Measurements from ENCODE around the gene EHD1.

Gene EHD1

DNA sequence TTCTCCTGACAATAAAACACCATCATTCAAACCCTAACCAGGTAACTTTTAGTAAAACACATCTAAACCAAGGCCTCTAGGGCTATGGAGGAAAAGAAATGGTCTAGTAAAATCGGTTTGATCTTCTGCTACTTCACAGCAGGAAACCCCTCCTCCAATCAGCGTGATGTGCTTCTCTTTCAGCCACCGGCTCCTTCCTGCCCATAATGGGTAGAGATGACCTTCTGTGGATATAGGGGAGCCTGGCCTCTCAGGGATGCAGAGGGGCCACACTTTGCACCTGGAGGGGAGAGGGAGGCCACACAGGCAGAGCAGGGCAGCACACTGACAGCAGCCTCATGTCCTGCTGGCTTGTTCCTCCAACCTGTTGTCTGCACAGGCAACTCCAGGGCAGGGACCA, 6.9 kb downstream of the EHD1 start:
- no peak for DNase-seq

GRCh38 chr11:64870893-64871466, 7.4 kb downstream of the EHD1 start:
- no peak for DNase-seq

GRCh38 chr11:64870176-64870892, 8.1 kb downstream of the EHD1 start:
- DNase-seq, result no peak

- no peak for DNase-seq
Observed at GRCh38 chr11:64869571-64870175, 8.7 kb downstream of the EHD1 start.

- no peak for DNase-seq
Observed at GRCh38 chr11:64868904-64869570, 9.4 kb downstream of the EHD1 start.

GRCh38 chr11:64867748-64868462, 10.5 kb downstream of the EHD1 start:
- no peak for DNase-seq

DNA sequence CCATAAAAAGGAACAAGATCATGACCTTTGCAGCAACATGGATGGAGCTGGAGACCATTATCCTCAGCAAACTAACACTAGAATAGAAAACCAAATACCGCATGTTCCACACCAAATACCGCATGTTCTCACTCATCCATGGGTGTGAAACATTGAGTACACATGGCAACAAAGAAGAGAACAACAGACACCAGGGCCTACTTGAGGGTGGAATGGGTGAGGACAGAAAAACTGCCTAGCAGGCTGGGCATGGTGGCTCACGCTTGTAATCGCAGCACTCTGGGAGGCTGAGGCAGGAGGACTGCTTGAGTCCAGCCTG, 12.3 kb downstream of the EHD1 start:
- no peak for DNase-seq

- DNase-seq, result no peak
Observed at GRCh38 chr11:64865286-64866172, 12.9 kb downstream of the EHD1 start.

DNA sequence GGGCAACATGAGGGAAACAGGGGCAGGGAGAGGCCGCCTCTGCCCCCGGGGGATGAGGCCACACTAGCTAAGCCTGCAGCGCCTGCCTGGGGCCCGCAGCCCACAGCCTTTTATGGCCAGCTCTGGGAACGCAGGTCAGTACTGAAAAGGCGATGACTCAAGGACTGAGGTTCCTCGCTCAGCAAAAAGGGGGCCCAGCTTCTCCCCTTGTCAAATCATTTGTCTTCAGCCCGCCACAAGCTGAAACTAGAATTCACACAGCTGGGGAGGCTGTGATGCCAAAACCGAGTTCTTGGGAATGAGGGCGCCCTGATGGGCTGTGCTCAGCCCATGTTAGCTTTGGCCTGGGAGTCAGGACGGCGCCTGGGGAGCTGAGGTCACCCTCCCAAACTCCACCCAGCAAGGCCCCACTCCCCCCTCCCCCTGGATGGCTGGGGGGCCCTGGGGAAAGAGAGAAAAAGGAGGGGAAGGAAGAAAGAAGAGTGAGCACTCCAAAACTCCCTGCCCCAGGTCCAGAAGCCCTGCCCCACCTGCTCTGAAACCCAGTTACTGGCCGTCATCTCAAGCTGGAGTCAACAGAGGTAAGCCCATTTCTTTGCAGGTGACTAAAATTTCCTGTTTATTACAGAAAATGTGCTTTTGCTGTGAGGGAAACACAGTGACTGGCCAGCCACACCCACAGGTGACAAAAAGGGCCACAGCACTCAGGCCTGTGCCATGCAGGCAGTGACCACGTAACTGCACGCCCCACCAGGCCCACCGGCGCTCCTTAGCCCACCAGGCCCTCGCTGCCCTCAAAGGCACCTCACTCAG, 13.7 kb downstream of the EHD1 start:
- no peak for DNase-seq

DNA sequence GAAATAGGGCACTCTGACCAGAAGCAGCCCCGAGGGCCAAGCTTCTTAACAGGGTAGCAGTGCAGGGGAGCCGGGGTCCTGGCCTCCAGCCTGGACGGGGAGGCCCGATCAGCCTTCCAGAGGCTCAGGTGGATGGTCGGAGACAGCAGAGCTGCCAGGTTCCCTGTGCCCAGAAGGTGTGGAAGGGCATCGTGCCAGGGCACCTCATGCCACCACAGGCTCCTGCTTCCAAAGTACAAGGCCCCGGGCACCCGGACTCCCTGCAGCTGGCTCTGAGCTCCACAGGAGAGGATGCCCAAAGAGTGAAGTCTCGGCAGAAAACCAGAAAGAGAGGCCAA, 14.3 kb downstream of the EHD1 start:
- no peak for DNase-seq

DNA sequence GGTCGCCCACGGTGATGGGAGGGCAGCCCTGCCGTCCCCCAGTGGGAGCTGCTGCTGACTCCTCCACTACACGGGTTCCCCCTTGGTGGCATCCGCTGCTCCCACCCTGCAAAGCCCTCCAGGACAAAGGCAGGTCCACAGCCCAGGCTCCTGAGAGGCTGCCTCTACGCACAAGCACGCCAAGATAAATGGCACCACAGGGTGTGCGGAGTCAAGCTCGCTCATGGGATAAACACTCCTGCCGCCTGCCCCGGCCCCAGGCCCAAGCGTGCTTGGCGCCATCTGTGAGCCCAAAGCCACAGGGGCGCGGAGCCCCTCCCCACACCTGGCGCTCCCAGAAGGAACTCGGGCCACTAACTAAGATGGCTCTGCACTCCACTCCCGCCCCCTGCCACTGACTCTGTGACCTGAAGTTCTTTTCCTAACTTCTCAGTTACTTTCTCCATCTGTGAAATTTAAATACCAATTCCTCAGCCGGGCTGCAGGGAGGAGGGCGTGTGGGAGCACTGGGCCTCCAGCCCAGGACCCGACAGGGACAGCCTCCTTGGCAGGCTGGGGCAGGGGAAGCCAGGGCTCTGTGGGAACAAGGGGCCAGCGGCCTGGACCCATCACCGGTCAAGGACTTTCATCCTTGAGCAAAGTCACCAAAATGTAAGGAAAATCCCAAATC, 14.9 kb downstream of the EHD1 start:
- no peak for DNase-seq

- DNase-seq, result no peak
Observed at GRCh38 chr11:64862987-64863390, 15.4 kb downstream of the EHD1 start.

DNA sequence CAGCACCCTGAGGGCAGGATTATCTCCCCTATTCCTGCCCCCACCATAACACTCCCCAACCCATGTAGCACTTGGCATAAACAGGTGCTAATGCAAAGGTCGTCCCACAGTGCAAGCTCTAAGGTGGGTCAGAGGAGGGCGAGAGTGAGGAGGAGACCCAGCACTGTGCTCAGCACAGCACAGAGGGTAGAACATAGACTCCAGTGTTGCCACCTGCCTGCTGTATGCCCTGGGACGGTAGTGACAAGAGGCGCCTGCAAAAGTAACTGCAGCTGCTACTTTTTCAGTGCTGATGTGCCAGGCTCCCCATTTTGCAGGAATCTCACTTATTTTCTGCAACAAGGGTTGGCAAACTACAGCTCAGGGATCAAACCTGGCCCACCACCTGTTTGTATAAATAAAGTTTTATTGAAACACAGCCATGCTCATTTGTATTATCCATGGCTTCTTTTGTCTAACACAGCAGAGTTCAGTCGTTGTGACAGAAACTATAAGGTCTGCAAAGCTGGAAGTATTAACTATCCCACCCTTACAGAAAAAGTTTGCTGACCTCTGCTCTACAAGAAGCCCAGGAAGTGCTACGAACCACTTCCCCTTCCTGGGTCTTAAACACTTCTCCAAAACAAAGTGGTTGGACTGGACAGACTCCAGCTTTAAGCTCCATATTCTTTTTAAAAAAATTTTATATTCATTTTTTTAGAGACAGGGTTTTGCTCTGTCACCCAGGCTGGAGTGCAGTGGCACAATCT, 17.0 kb downstream of the EHD1 start:
- DNase-seq, result no peak

- no peak for DNase-seq
Observed at GRCh38 chr11:64859542-64860414, 18.6 kb downstream of the EHD1 start.

DNA sequence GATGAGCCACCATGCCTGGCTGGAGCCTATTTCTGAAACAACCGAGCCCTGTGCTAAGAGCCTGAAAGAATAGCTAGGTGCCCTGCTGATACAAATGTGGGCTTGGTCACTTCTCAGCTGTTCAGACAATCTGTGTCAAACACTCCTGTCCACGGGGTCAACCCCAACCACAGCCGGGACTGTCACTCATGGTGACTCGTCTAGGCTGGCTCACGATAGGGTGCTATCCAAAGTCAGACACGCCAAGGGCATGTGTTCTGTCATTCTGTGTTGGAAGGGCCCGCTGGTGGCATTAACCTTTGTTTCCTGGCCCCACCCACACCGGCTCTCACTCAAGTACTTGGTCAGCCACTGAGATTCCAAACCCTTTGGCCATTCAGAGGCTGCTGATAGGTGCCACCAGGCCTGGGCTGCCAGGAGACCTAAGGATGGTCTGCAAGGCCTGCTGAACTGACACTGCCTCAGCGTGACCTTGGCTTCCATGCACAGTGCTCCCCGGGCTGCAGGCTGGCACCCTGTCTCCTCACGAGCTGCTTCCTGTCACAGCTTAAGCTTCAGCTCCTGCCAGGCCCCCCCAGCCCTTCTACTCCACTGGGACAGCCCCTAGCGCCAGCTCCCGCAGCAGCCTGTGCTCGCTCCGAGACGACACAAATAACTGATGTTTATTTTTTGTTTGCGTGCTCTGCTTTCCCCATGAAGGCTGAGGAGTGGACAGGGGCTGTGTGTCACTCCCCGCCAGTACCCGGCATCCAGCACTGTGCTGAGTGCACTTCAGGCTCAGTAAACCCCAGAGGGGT, 19.8 kb downstream of the EHD1 start:
- DNase-seq, result no peak

- no peak for DNase-seq
Observed at GRCh38 chr11:64857485-64857884, 20.9 kb downstream of the EHD1 start.

- no peak for DNase-seq
Observed at GRCh38 chr11:64856382-64857227, 21.8 kb downstream of the EHD1 start.
